PC-9 (cell line): Measurements from ENCODE around the gene LEKR1.

Source experiments
- EZH2 ChIP-seq: fragments of 200-600 bp; sonication (generic); IDR thresholded peaks from 2 replicates; pipeline ENCODE4 v1.8.0; 2017; ENCODE audit warnings: antibody characterized with exemption, low read depth
- TF ChIP-seq, protein P1 (sequence below): fragments of 200-600 bp; sonication (generic); conservative IDR thresholded peaks from 2 replicates; pipeline ENCODE4 v1.6.1; 2017; ENCODE audit warnings: mixed run types, antibody characterized with exemption, mild to moderate bottlenecking, moderate library complexity

DNA sequence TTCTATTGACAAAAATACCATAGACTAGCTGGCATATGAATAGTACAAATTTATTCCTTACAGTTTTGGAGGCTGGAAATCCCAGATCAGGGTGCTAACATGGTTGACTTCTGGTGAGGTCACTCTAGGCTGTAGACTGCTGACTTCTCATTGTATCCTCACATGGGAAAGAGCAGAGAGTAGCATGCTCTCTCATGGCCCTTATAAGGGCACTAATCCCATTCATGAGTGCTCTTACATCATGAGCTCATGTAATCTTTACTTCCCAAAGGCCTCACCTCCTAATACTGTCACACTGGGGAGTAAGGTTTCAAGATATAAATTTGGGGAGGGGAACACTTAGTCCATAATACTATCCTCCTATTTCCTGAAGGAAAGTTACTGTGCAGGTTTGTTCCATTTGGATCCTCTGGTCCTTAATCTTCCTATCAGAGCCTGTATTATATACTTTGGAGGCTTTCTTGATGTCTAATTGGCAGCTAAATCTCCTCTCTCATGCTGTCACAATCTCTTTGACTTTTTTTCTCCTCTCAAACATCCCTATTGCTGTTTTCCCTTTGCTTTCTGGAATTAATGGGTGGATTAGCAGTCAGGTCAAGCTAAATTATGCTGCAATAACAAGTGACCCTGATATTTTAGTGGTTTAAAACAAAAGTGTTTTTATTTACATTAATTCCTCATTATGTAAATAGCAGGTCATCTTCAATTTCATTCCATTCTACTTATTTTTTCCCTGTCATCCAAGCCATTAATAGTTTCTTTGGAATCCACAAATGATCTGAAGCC, 23.1 kb upstream of the LEKR1 start:
- TF ChIP-seq, protein P1, sequence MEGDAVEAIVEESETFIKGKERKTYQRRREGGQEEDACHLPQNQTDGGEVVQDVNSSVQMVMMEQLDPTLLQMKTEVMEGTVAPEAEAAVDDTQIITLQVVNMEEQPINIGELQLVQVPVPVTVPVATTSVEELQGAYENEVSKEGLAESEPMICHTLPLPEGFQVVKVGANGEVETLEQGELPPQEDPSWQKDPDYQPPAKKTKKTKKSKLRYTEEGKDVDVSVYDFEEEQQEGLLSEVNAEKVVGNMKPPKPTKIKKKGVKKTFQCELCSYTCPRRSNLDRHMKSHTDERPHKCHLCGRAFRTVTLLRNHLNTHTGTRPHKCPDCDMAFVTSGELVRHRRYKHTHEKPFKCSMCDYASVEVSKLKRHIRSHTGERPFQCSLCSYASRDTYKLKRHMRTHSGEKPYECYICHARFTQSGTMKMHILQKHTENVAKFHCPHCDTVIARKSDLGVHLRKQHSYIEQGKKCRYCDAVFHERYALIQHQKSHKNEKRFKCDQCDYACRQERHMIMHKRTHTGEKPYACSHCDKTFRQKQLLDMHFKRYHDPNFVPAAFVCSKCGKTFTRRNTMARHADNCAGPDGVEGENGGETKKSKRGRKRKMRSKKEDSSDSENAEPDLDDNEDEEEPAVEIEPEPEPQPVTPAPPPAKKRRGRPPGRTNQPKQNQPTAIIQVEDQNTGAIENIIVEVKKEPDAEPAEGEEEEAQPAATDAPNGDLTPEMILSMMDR, result no peak
- no peak for TF ChIP-seq EZH2
